Ectodermal cell (in vitro differentiated cells): ENCODE data around the gene EP300.
A peak's percentile ranks its signal among the peaks of the same experiment; 100 is the strongest.

Source experiments
- H3K27ac ChIP-seq: 2 replicates; pipeline ENCODE4 v1.7.0; 2013; ENCODE audit warnings: mild to moderate bottlenecking, low read depth, low read length; ENCODE audit not compliant: insufficient read depth, poor library complexity, severe bottlenecking
- H3K27me3 ChIP-seq: 2 replicates; pipeline ENCODE4 v1.7.0; 2013; ENCODE audit warnings: mild to moderate bottlenecking, low read length; ENCODE audit not compliant: insufficient read depth, control insufficient read depth, poor library complexity, severe bottlenecking
- H3K36me3 ChIP-seq: one replicate; pipeline ENCODE4 v1.7.0; 2013; ENCODE audit warnings: low read length; ENCODE audit not compliant: control insufficient read depth, insufficient read depth
- H3K4me1 ChIP-seq: one replicate; pipeline ENCODE4 v1.7.0; 2013; ENCODE audit warnings: low read length; ENCODE audit not compliant: control insufficient read depth, insufficient read depth
- H3K4me3 ChIP-seq: 2 replicates; pipeline ENCODE4 v1.7.0; 2013; ENCODE audit warnings: low read depth, low read length, control low read depth; ENCODE audit not compliant: insufficient read depth
- H3K9me3 ChIP-seq: 2 replicates; pipeline ENCODE4 v1.7.0; 2013; ENCODE audit warnings: mild to moderate bottlenecking, low read length, moderate library complexity; ENCODE audit not compliant: control insufficient read depth
- WGBS, 2 experiments: methylation state at CpG; one replicate each; pipeline ENCODE4 v1.1.7; 2013; ENCODE audit warnings: missing lambda C conversion rate in 2 of 2; 5-methylcytosine and 5-hydroxymethylcytosine counted together

Gene EP300

GRCh38 chr22:41201141-41201540 lies 108.7 kb downstream of the EP300 start:
- Histone ChIP-seq H3K9me3 (no peaks in the 10 kb centered on the region), H3K36me3 (no peaks in the 10 kb centered on the region), H3K4me1 (peaks cover 3% of the 10 kb centered on the region), H3K27me3 (peaks cover 58% of the 10 kb centered on the region), H3K4me3 (no peak overlapping the region), H3K27ac (no peak overlapping the region)
- WGBS, 2 experiments: 90 to 92% methylated on average over 10 of the region's 10 CpGs

- Histone ChIP-seq H3K27ac (no peak overlapping the region), H3K4me3 (no peak overlapping the region), H3K27me3 (peaks cover 39% of the 10 kb centered on the region), H3K36me3 (no peaks in the 10 kb centered on the region), H3K9me3 (no peaks in the 10 kb centered on the region), H3K4me1 (peaks cover 3% of the 10 kb centered on the region)
- WGBS, 2 experiments: 92 to 96% methylated on average over 2 of the region's 2 CpGs
Observed at GRCh38 chr22:41203118-41203517, 110.7 kb downstream of the EP300 start.

- Histone ChIP-seq H3K4me1 (peaks cover 3% of the 10 kb centered on the region), H3K4me3 (no peak overlapping the region), H3K36me3 (no peaks in the 10 kb centered on the region), H3K27me3 (peaks cover 29% of the 10 kb centered on the region), H3K27ac (no peak overlapping the region), H3K9me3 (no peaks in the 10 kb centered on the region)
- 73 to 78% methylated on average over 4 of the region's 6 CpGs for WGBS, 2 experiments
Observed at GRCh38 chr22:41204066-41204465, 111.7 kb downstream of the EP300 start.

GRCh38 chr22:41204992-41205900 lies 112.9 kb downstream of the EP300 start, which contains the start of gene L3MBTL2:
Gene L3MBTL2, plus strand, starts transcription at chr22:41205312. Its CDS starts 51 bp downstream, at chr22:41205363.
- Histone ChIP-seq H3K4me3 (peak within 1 kb of the TSS; percentile 76), H3K27ac (no peak within 1 kb of the TSS), H3K4me1 (peaks cover 3% of the 10 kb centered on the region), H3K36me3 (no peaks in the 10 kb centered on the region), H3K9me3 (no peaks in the 10 kb centered on the region), H3K27me3 (peaks cover 17% of the 10 kb centered on the region)
- WGBS, 2 experiments: 4 to 5% methylated on average over 47 of the region's 47 CpGs

- 92 to 97% methylated on average over 9 of the region's 9 CpGs for WGBS, 2 experiments
- Histone ChIP-seq H3K36me3 (no peaks in the 10 kb centered on the region), H3K9me3 (no peaks in the 10 kb centered on the region), H3K4me1 (peaks cover 3% of the 10 kb centered on the region), H3K27ac (no peak overlapping the region), H3K27me3 (peaks cover 9% of the 10 kb centered on the region), H3K4me3 (no peak overlapping the region)
Observed at GRCh38 chr22:41206719-41207118, 114.3 kb downstream of the EP300 start.

- no peak overlapping the region for H3K27ac ChIP-seq
- no peak overlapping the region for H3K4me3 ChIP-seq
- peaks cover 27% of the 10 kb centered on the region for H3K36me3 ChIP-seq
- H3K27me3 ChIP-seq: no peaks in the 10 kb centered on the region
- WGBS, 2 experiments: 95 to 98% methylated on average over 10 of the region's 10 CpGs
- no peaks in the 10 kb centered on the region for H3K9me3 ChIP-seq
- peaks cover 11% of the 10 kb centered on the region for H3K4me1 ChIP-seq
Observed at GRCh38 chr22:41215409-41215808, 123.0 kb downstream of the EP300 start.

GRCh38 chr22:41215926-41216325 lies 123.5 kb downstream of the EP300 start:
- Histone ChIP-seq H3K4me3 (no peak overlapping the region), H3K4me1 (peaks cover 11% of the 10 kb centered on the region), H3K27me3 (no peaks in the 10 kb centered on the region), H3K36me3 (peaks cover 31% of the 10 kb centered on the region), H3K27ac (no peak overlapping the region), H3K9me3 (no peaks in the 10 kb centered on the region)
- WGBS, 2 experiments: 95 to 97% methylated on average over 7 of the region's 7 CpGs

- H3K27ac ChIP-seq: peak overlapping the region; percentile 50
- WGBS, 2 experiments: 83 to 86% methylated on average over 13 of the region's 13 CpGs
- H3K4me3 ChIP-seq: no peak overlapping the region
Observed at GRCh38 chr22:41216984-41217383, 124.6 kb downstream of the EP300 start.

GRCh38 chr22:41217553-41218157 lies 125.3 kb downstream of the EP300 start:
- H3K4me3 ChIP-seq: no peak overlapping the region
- peaks cover 35% of the 10 kb centered on the region for H3K36me3 ChIP-seq
- peak overlapping the region; percentile 60 for H3K27ac ChIP-seq
- no peaks in the 10 kb centered on the region for H3K27me3 ChIP-seq
- no peaks in the 10 kb centered on the region for H3K9me3 ChIP-seq
- peaks cover 11% of the 10 kb centered on the region for H3K4me1 ChIP-seq
- 46 to 47% methylated on average over 16 of the region's 16 CpGs for WGBS, 2 experiments

More at GRCh38 chr22:41216984-41217383, 124.6 kb downstream of the EP300 start:
- Histone ChIP-seq H3K9me3 (no peaks in the 10 kb centered on the region), H3K27me3 (no peaks in the 10 kb centered on the region), H3K36me3 (peaks cover 35% of the 10 kb centered on the region), H3K4me1 (peaks cover 11% of the 10 kb centered on the region)

- Histone ChIP-seq H3K27ac (no peak overlapping the region), H3K4me1 (peaks cover under 1% of the 10 kb centered on the region), H3K4me3 (no peak overlapping the region), H3K9me3 (no peaks in the 10 kb centered on the region), H3K36me3 (peaks cover 10% of the 10 kb centered on the region), H3K27me3 (no peaks in the 10 kb centered on the region)
- 87% methylated on average over 9 of the region's 9 CpGs for WGBS, 2 experiments
Observed at GRCh38 chr22:41222846-41223507, 130.6 kb downstream of the EP300 start.
